HEK293T (cell line): ENCODE data around the gene ANKRD11.
"Not testable (repeated sequence)": the region's sequence is repeated elsewhere in the genome, so short reads cannot be mapped to it uniquely, and the experiment has no call there.

Experiments used
- CTCF ChIA-PET: fragments of 350-600 bp; formaldehyde crosslinking; extraction: SDS; loops from one replicate; lab custom pipeline; 2021; ENCODE audit warnings: antibody characterized with exemption, inconsistent platforms; lab: Yijun Ruan, JAX
- POLR2A ChIA-PET: fragments of 350-600 bp; formaldehyde crosslinking; extraction: SDS; loops from one replicate; lab custom pipeline; 2020; ENCODE audit warnings: antibody characterized with exemption, inconsistent platforms; lab: Yijun Ruan, JAX
- DNase-seq: peaks from one replicate; pipeline ENCODE4 v3.0.0; 2012; ENCODE audit warnings: mixed read lengths; ENCODE audit errors: extremely low spot score
- ARNT ChIP-seq: fragments of 450-650 bp; IDR thresholded peaks from 2 replicates; pipeline ENCODE4 v1.6.1; 2017; ENCODE audit warnings: mild to moderate bottlenecking
- BHLHE40 ChIP-seq: fragments of 450-650 bp; IDR thresholded peaks from 2 replicates; pipeline ENCODE4 v1.6.1; 2016; ENCODE audit warnings: mild to moderate bottlenecking, moderate library complexity, borderline replicate concordance
- CTBP1 ChIP-seq: fragments of 450-650 bp; IDR thresholded peaks from 2 replicates; pipeline ENCODE4 v1.6.1; 2016; ENCODE audit warnings: borderline replicate concordance
- ELF4 ChIP-seq: fragments of 450-650 bp; IDR thresholded peaks from 2 replicates; pipeline ENCODE4 v1.6.1; 2017; ENCODE audit warnings: antibody characterized with exemption
- FOXA1 ChIP-seq: fragments of 450-650 bp; IDR thresholded peaks from 2 replicates; pipeline ENCODE4 v1.6.1; 2016; ENCODE audit warnings: mild to moderate bottlenecking
- FOXK2 ChIP-seq: fragments of 450-650 bp; IDR thresholded peaks from 2 replicates; pipeline ENCODE4 v1.6.1; 2016; ENCODE audit warnings: mild to moderate bottlenecking
- FOXM1 ChIP-seq: fragments of 450-650 bp; IDR thresholded peaks from 2 replicates; pipeline ENCODE4 v1.6.1; 2017; ENCODE audit warnings: mild to moderate bottlenecking, borderline replicate concordance
- HDGF ChIP-seq: fragments of 450-650 bp; IDR thresholded peaks from 2 replicates; pipeline ENCODE4 v1.6.1; 2017; ENCODE audit warnings: antibody characterized with exemption, borderline replicate concordance
- L3MBTL2 ChIP-seq: fragments of 450-650 bp; conservative IDR thresholded peaks from 2 replicates; pipeline ENCODE4 v1.6.1; 2016; ENCODE audit warnings: mild to moderate bottlenecking
- LEF1 ChIP-seq: fragments of 450-650 bp; IDR thresholded peaks from 2 replicates; pipeline ENCODE4 v1.6.1; 2017; ENCODE audit warnings: mild to moderate bottlenecking, borderline replicate concordance
- NFRKB ChIP-seq: fragments of 450-650 bp; IDR thresholded peaks from 2 replicates; pipeline ENCODE4 v1.6.1; 2016; ENCODE audit warnings: mild to moderate bottlenecking, moderate library complexity
- SP1 ChIP-seq: fragments of 450-650 bp; IDR thresholded peaks from 2 replicates; pipeline ENCODE4 v1.6.1; 2017
- SUZ12 ChIP-seq: fragments of 450-650 bp; IDR thresholded peaks from 2 replicates; pipeline ENCODE4 v1.6.1; 2016; ENCODE audit warnings: mild to moderate bottlenecking
- TARDBP ChIP-seq: fragments of 450-650 bp; IDR thresholded peaks from 2 replicates; pipeline ENCODE4 v1.6.1; 2016
- ZNF384 ChIP-seq: fragments of 450-650 bp; IDR thresholded peaks from 2 replicates; pipeline ENCODE4 v1.6.1; 2016
- TF ChIP-seq, protein P1 (sequence below): fragments of 450-650 bp; IDR thresholded peaks from 2 replicates; pipeline ENCODE4 v1.6.1; 2016

Gene ANKRD11

DNA sequence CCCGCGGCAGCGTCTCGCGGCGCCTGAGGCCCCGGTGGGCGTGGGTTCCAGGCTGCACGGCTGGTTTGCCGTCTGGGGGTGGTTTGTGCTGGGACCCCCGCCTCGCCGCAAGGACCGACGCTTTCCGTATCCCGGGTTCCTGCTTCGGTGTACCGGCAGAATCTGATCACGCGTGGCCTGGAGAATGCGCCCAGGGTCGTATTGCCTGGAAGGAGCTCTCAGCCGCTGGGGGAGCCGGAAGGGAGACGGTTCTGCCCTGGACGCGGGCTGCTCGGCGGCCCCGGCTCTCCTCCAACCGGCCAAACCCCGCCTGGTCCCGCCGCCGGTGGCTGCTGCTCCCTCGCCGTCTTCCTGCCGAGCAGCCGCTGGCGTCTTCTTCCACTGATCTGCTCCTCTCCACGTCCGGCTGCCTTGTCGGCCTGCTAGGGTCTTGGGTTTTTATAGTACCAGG lies 233.1 kb downstream of the ANKRD11 start:
- CTCF ChIA-PET = no interaction called here
- no peak for DNase-seq
- TF ChIP-seq ELF4 = no peak
- no peak for TF ChIP-seq FOXM1
- TF ChIP-seq SP1 = no peak
- no peak for TF ChIP-seq ZNF384
- no peak for TF ChIP-seq FOXA1
- no peak for TF ChIP-seq LEF1
- POLR2A ChIA-PET = no interaction called here

DNA sequence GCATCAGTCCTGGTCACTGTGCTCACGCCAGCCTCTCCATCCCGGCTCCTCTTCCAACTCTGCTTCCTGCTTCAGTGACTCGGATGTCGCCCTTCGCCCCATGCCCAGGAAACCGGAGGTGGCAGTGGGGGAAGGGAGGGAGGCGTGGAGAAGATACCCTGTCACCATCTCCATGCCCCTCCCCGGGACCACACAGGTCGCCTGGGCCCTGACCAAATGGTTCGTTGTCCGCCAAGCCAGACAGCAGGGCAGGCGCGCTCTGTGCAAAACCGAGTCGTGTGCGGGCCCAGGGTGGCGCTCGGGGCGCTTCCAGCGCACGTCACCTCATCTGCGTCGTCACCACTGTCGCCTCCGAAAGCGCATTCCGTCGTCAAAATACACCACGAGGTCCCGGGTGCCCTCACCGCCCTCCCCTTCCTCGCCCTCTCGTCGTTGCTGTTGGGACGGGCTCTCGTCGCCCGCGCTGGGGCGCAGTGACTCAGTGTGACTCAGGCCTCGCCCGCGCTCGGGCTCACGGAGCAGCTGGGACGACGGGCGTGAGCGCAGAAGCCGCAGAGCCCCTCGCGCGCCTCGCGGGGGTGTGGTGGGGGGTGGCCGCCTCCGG lies 233.6 kb downstream of the ANKRD11 start:
- ChIA-PET CTCF (no interaction called here), POLR2A (no interaction called here)
- DNase-seq = no peak
- no peak for TF ChIP-seq L3MBTL2
- TF ChIP-seq HDGF = no peak
- TF ChIP-seq FOXM1 = no peak
- no peak for TF ChIP-seq FOXA1
- TF ChIP-seq BHLHE40 = no peak
- no peak for TF ChIP-seq FOXK2
- TF ChIP-seq CTBP1 = no peak
- TF ChIP-seq, protein P1, sequence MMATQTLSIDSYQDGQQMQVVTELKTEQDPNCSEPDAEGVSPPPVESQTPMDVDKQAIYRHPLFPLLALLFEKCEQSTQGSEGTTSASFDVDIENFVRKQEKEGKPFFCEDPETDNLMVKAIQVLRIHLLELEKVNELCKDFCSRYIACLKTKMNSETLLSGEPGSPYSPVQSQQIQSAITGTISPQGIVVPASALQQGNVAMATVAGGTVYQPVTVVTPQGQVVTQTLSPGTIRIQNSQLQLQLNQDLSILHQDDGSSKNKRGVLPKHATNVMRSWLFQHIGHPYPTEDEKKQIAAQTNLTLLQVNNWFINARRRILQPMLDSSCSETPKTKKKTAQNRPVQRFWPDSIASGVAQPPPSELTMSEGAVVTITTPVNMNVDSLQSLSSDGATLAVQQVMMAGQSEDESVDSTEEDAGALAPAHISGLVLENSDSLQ = no peak
- TF ChIP-seq ARNT = no peak
- no peak for TF ChIP-seq SUZ12
- no peak for TF ChIP-seq SP1
- TF ChIP-seq ZNF384 = no peak
- TF ChIP-seq LEF1 = no peak
- TF ChIP-seq NFRKB = no peak
- TF ChIP-seq ELF4 = no peak
- no peak for TF ChIP-seq TARDBP

DNA sequence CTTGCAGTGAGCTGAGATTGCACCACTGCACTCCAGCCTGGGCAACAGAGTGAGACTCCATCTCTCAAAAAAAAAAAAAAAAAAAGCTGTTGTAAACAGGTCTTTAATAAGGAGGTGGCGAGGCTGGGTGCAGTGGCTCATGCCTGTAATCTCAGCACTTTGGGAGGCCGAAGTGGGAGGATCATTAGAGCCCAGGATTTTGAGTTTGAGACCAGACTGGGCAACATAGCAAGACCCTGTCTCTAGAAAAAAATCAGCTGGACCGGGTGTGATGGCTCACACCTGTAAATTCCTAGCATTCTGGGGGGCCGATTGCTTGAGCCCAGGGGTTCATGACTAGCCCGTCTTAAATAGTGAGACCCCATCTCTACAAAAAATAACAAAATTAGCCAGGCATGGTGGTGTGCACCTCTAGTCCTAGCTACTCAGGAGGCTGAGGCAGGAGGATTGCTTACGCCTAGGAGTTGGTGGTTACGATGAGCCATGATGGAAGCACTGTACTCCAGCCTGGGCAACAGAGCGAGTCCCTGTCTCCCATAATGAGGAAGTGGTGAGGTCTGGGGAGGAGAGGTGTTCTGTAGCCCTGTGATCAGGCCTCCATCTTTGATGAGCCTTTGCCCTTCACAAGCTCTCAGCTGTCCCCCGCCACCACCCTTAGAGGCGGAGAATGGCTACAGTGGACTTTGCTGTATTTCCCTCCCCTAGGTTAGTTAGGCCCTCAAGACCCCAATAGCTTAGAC lies 236.6 kb downstream of the ANKRD11 start:
- no peak for DNase-seq
- TF ChIP-seq ZNF384 (no peak), BHLHE40 (no peak), ELF4 (no peak)
- POLR2A ChIA-PET = no interaction called here
- CTCF ChIA-PET = interaction anchor here (1.0 kb wide), 1 partner anchor 13 kb away, joined by 3 read pairs; no protein-coding TSS in a partner anchor

DNA sequence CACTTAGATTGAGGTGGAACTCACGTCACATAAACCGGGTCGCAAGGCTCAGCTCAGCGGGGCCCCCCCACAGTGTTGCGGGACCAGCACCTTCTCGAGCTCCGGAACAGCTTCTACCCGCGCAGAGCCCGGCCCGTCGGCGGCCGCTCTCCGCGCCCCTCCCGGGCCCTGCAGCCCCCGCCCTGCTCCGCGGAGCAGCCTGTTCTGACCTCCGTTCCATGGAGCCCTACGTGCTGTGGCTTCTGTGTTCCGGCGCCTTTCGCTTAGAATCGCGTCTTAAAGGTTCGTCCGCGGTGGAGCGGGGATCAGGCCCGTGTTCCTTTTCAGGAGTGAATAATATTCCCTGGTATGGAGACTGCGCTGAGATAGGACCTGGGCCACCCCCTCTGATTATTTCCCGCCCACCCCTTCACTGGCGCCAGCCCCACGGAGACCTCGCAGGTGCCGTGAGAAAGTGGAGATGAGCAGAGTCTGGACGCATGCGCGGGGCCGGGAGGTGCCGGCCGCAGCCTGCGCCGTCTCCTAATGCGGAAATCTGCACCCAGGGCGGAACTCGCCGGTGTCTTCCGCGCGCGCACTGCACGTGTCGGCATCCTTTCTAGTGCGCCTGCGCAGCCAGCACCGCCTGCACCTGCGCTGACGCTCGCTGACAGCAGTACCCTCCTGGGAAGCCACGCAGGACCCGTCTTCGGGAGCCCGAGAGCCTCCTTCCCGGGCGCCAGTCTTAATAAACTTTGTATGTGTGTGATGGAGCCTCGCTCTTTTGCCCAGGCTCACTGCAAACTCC lies 242.0 kb downstream of the ANKRD11 start:
- CTCF ChIA-PET = no interaction called here
- no peak for DNase-seq
- POLR2A ChIA-PET = interaction anchor here (0.9 to 1.4 kb wide), 3 partner anchors 45 to 366 kb away, joined by 3 to 7 read pairs (median 3); no protein-coding TSS in a partner anchor
- TF ChIP-seq, protein P1 = no peak
- no peak for TF ChIP-seq NFRKB
- no peak for TF ChIP-seq CTBP1
- TF ChIP-seq SP1 = no peak
- no peak for TF ChIP-seq HDGF
- no peak for TF ChIP-seq SUZ12
- TF ChIP-seq ARNT = no peak
- no peak for TF ChIP-seq FOXK2
- TF ChIP-seq LEF1 = no peak
- TF ChIP-seq ZNF384 = no peak
- TF ChIP-seq BHLHE40 = no peak
- TF ChIP-seq ELF4 = no peak
- no peak for TF ChIP-seq FOXM1
- no peak for TF ChIP-seq TARDBP
- TF ChIP-seq FOXA1 = no peak
- no peak for TF ChIP-seq L3MBTL2

DNA sequence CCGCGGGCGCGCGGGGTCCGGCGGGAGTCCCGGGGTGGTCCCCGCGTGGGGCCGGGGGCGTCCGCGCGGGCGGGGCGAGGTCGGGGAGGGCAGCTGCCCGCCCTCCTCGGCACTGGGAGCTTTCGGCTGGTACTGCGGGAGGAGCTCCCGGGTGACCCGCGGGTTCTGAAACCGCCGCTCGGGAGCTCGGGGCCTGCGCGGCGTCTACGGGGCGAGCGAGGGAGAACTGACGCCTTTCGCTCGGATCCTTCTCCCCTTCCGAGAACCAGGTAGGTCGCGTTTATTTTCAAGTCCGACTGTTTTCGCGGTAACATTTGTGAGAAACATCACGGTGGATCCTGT lies 242.7 kb downstream of the ANKRD11 start:
- not testable (repeated sequence) for DNase-seq
- ChIA-PET CTCF (interaction anchor here (1.5 kb wide), 1 partner anchor 41 kb away, joined by 3 read pairs; no protein-coding TSS in a partner anchor), POLR2A (interaction anchor here (0.6 to 1.4 kb wide), 7 partner anchors 17 to 367 kb away, joined by 3 to 7 read pairs (median 3); partner anchors contain the start of gene ACSF3)

DNA sequence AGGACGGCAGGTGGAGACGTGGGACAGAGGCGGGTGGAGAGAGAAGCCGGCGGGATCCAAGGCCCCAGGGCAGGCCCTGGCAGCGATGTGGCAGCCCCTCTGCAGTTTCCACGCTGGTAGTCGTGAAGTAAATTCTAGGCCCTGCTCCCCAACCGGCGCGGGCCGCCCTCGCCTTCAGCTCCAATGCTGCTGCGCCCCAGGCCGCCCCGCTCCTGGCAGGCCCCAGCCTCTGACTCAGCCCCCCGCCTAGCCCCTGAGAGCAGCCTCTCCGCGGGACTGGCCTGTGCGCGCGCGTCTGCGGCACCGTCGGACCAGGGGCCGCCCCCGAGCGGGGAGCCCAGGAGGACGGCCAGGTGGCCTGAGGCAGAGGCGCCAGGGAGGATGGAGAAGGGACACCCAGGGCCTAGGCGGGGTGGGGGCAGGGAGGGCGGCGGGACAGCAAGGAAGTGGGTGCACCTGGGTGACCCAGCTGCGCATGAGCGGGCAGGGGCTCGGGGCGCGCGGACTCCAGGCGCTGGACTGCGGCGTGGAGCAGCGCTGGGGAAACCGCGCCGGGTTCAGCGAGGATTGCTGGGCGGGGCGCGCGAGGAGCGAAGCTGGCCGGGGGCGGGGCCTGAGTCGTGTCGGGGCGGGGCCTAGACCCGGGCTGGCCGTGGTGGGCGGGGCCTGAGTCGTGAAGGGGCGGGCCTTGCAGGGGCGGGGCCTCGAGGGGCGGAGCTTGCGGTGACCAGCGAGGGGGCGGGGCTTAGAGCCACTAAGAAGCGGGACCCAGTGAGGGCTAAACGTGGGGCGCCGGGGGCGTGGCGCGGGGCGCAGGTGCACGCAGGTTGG lies 243.2 kb downstream of the ANKRD11 start:
- TF ChIP-seq FOXK2 = no peak
- TF ChIP-seq ELF4 = no peak
- TF ChIP-seq L3MBTL2 = 0 out of 2 replicates have a peak, but pooled peaks have one; percentile 23
- CTCF ChIA-PET = interaction anchor here (0.7 to 1.5 kb wide), 2 partner anchors 42 to 60 kb away, joined by 3 read pairs; no protein-coding TSS in a partner anchor
- DNase-seq = peak; percentile 97
- POLR2A ChIA-PET = interaction anchor here (0.6 to 1.4 kb wide), 7 partner anchors 18 to 368 kb away, joined by 3 to 7 read pairs (median 3); partner anchors contain the start of gene ACSF3
